HL-60 (cell line): ENCODE results near the gene HOXD4.

Source experiments
- DNase-seq, 2 experiments: peaks; one replicate each; pipeline ENCODE4 v3.0.0-alpha.2; 2010 to 2020; ENCODE audit warnings: low read depth in 1 of 2, low spot score in 1 of 2
- H3K27ac ChIP-seq: fragments of 250-450 bp; sonication (Bioruptor Pico); replicated peaks from 2 replicates; pipeline ENCODE4 v1.5.1; 2020; ENCODE audit warnings: mild to moderate bottlenecking, moderate library complexity
- H3K27me3 ChIP-seq: fragments of 250-450 bp; sonication (Bioruptor Pico); 2 replicates; pipeline ENCODE4 v1.5.1; 2021; ENCODE audit warnings: mild to moderate bottlenecking, moderate library complexity; ENCODE audit not compliant: insufficient read depth, poor library complexity, severe bottlenecking
- H3K4me3 ChIP-seq: replicated peaks from 2 replicates; pipeline ENCODE4 v1.5.1; 2011; ENCODE audit warnings: mild to moderate bottlenecking, control low read depth, low read length; ENCODE audit not compliant: insufficient read depth
- GABPA ChIP-seq: IDR thresholded peaks from 2 replicates; pipeline ENCODE4 v1.6.1; 2012; ENCODE audit warnings: low read depth
- POLR2AphosphoS5 ChIP-seq: IDR thresholded peaks from 2 replicates; pipeline ENCODE4 v1.6.1; 2012; ENCODE audit warnings: low read depth
- SPI1 ChIP-seq: IDR thresholded peaks from 2 replicates; pipeline ENCODE4 v1.6.1; 2012; ENCODE audit warnings: low read depth, mild to moderate bottlenecking, borderline replicate concordance
- TF ChIP-seq, protein P1 (sequence below): IDR thresholded peaks from 2 replicates; pipeline ENCODE4 v1.6.1; 2012; ENCODE audit warnings: low read depth; ENCODE audit not compliant: insufficient replicate concordance
- TF ChIP-seq, protein P2 (sequence below): IDR thresholded peaks from one replicate; pipeline ENCODE4 v1.5.1; 2011; ENCODE audit warnings: low read length, control low read depth, inconsistent platforms; ENCODE audit not compliant: insufficient read depth

HOXD4 gene

DNA sequence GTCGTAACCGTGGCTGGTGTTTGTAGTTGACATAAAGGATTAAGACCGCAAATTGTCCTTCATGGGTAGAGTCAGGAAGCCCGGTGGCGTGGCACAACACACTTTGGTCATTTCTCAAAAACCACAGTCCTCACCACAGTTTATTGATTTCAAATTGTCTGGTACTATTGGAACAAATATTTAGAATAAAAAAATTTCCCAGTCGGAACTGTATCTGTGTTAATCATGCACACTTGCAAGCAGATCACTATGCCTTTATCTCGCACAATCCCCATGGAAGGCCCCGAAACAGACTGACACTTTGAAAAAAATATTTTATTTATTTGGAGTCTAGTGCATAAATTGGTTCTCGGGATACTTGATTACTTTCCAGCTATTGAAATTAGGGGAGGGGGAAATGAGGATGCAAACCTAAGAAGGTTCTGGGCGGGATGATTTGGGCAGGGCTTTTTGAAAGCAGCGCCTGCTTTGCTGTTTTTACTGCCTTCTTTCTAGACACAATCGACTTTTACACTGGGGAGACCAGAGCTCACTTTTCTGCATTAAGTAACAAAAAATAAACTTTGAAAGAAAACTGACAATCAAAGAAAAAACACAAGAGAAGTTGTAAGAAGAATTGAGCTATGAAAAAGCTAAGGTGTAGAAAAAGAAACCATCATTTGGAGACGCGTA lies 21.7 kb downstream of the HOXD4 start:
- H3K27ac ChIP-seq: no peak overlapping the region
- peaks cover 78% of the 10 kb centered on the region for H3K27me3 ChIP-seq
- no peak overlapping the region for H3K4me3 ChIP-seq
- TF ChIP-seq, protein P1, sequence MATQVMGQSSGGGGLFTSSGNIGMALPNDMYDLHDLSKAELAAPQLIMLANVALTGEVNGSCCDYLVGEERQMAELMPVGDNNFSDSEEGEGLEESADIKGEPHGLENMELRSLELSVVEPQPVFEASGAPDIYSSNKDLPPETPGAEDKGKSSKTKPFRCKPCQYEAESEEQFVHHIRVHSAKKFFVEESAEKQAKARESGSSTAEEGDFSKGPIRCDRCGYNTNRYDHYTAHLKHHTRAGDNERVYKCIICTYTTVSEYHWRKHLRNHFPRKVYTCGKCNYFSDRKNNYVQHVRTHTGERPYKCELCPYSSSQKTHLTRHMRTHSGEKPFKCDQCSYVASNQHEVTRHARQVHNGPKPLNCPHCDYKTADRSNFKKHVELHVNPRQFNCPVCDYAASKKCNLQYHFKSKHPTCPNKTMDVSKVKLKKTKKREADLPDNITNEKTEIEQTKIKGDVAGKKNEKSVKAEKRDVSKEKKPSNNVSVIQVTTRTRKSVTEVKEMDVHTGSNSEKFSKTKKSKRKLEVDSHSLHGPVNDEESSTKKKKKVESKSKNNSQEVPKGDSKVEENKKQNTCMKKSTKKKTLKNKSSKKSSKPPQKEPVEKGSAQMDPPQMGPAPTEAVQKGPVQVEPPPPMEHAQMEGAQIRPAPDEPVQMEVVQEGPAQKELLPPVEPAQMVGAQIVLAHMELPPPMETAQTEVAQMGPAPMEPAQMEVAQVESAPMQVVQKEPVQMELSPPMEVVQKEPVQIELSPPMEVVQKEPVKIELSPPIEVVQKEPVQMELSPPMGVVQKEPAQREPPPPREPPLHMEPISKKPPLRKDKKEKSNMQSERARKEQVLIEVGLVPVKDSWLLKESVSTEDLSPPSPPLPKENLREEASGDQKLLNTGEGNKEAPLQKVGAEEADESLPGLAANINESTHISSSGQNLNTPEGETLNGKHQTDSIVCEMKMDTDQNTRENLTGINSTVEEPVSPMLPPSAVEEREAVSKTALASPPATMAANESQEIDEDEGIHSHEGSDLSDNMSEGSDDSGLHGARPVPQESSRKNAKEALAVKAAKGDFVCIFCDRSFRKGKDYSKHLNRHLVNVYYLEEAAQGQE: no peak
- no peak for DNase-seq

DNA sequence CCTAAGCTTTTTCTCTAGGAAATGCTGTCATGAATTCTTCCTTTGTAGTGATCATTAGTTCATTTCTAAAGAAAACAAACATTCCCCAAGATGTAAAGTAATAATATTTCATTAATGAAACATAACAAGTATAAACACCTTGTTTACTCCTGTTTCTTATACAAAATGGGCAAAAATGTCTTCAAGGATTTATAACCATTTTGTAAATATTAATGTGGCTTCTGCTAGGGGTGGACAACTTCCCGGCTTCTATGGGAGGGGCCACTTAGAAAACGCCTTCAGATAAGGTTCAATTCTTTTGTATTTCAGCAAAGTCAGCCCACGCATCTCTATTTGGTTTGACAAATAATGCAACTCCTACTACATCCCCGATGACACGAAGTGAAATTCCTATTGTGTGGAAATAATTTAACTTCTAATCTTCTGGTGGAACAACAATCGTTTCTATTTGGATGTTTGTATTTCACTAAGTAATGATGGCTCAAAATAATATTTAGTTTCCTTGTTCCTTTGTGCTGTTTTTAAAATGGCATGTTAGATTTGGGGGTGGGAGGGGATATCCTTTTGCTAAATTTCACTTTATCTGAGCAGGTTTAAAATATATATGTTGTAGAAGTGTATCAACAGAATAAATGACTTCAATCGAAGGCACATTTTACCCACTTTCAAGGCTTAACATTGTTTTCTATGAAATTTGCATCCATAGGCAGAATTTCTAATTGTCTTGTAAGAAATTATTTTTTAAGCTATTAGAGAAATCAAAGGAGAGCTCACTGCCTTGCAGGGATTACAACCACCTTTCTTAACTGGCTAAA lies 22.4 kb downstream of the HOXD4 start:
- DNase-seq: no peak
- TF ChIP-seq SPI1 (no peak), POLR2AphosphoS5 (no peak), GABPA (no peak)
- TF ChIP-seq, protein P2, sequence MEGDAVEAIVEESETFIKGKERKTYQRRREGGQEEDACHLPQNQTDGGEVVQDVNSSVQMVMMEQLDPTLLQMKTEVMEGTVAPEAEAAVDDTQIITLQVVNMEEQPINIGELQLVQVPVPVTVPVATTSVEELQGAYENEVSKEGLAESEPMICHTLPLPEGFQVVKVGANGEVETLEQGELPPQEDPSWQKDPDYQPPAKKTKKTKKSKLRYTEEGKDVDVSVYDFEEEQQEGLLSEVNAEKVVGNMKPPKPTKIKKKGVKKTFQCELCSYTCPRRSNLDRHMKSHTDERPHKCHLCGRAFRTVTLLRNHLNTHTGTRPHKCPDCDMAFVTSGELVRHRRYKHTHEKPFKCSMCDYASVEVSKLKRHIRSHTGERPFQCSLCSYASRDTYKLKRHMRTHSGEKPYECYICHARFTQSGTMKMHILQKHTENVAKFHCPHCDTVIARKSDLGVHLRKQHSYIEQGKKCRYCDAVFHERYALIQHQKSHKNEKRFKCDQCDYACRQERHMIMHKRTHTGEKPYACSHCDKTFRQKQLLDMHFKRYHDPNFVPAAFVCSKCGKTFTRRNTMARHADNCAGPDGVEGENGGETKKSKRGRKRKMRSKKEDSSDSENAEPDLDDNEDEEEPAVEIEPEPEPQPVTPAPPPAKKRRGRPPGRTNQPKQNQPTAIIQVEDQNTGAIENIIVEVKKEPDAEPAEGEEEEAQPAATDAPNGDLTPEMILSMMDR: no peak
- TF ChIP-seq, protein P1: no peak
- Histone ChIP-seq H3K4me3 (no peak overlapping the region), H3K27me3 (peaks cover 80% of the 10 kb centered on the region), H3K27ac (no peak overlapping the region)

DNA sequence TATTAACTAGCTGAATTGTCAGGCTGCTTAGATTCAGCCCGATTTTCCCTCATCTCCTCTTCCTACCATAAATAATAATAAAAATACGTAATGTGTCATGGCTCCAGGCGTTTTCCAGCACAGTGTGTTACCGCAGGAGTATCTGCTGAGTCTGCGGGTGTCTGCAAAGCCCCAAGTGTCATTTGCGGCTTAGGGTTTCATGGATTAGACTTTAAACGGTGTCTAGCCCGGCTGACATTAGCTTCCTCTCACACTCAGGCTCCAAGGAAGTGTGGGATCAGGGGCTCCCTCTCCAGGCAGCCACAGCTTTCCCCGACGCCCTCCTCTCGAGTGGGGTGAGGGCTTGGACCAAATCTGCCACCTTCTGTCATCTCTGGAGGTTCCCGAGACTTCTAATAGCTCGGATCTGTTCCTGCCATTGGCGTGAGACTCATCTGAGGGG lies 23.1 kb downstream of the HOXD4 start:
- Histone ChIP-seq H3K27ac (no peak overlapping the region), H3K27me3 (peaks cover 86% of the 10 kb centered on the region), H3K4me3 (no peak overlapping the region)
- no peak for DNase-seq
- no peak for TF ChIP-seq POLR2AphosphoS5
- no peak for TF ChIP-seq GABPA
- TF ChIP-seq, protein P1: no peak
- TF ChIP-seq, protein P2: no peak
- no peak for TF ChIP-seq SPI1
